Mesenchymal stem cell (in vitro differentiated cells and primary cell): Measurements from ENCODE around the gene HEPHL1.

Experiments used
- DNase-seq: peaks from one replicate; pipeline ENCODE4 v3.0.0-alpha.2; 2013
- H2AFZ ChIP-seq: one replicate; pipeline ENCODE4 v1.6.1; 2013; ENCODE audit warnings: low read depth, mild to moderate bottlenecking, control low read depth, inconsistent platforms, low read length, moderate library complexity
- H2AK5ac ChIP-seq: 2 replicates; pipeline ENCODE4 v1.6.1; 2013; ENCODE audit warnings: low read length, moderate library complexity, mild to moderate bottlenecking, inconsistent platforms; ENCODE audit not compliant: severe bottlenecking
- H2BK120ac ChIP-seq: one replicate; pipeline ENCODE4 v1.6.1; 2013; ENCODE audit warnings: low read depth, mild to moderate bottlenecking, inconsistent platforms, low read length, moderate library complexity
- H2BK12ac ChIP-seq, 2 experiments: one replicate each; pipeline ENCODE4 v1.6.1; 2013; ENCODE audit warnings: inconsistent platforms in 2 of 2, low read length in 2 of 2, mild to moderate bottlenecking in 2 of 2, moderate library complexity in 2 of 2, control low read depth in 1 of 2
- H2BK15ac ChIP-seq: one replicate; pipeline ENCODE4 v1.6.1; 2013; ENCODE audit warnings: mild to moderate bottlenecking, low read depth, inconsistent platforms; ENCODE audit not compliant: poor library complexity, severe bottlenecking
- H2BK5ac ChIP-seq: 2 replicates; pipeline ENCODE4 v1.6.1; 2013; ENCODE audit warnings: low read depth, mild to moderate bottlenecking, low read length, control low read depth, inconsistent platforms; ENCODE audit not compliant: poor library complexity, severe bottlenecking
- H3K14ac ChIP-seq, 2 experiments: one replicate each; pipeline ENCODE4 v1.6.1; 2013; ENCODE audit warnings: inconsistent platforms in 2 of 2, low read length in 2 of 2, control low read depth in 1 of 2, mild to moderate bottlenecking in 1 of 2, moderate library complexity in 1 of 2
- H3K18ac ChIP-seq, 2 experiments: one replicate each; pipeline ENCODE4 v1.6.1; 2013; ENCODE audit warnings: inconsistent platforms in 2 of 2, low read length in 2 of 2, control low read depth in 1 of 2, low read depth in 1 of 2, mild to moderate bottlenecking in 1 of 2
- H3K23ac ChIP-seq, 2 experiments: one replicate each; pipeline ENCODE4 v1.6.1; 2013; ENCODE audit warnings: inconsistent platforms in 2 of 2, low read length in 2 of 2, mild to moderate bottlenecking in 2 of 2, moderate library complexity in 2 of 2, control low read depth in 1 of 2
- H3K27ac ChIP-seq: 2 replicates; pipeline ENCODE4 v1.5.1; 2013; ENCODE audit warnings: mild to moderate bottlenecking, moderate library complexity, low read length, control low read depth, inconsistent platforms; ENCODE audit not compliant: poor library complexity, severe bottlenecking
- H3K27me3 ChIP-seq, 2 experiments: 2 replicates each; pipeline versions ENCODE4 v1.6.1 to v1.7.0; 2013; ENCODE audit warnings: low read length in 2 of 2, mild to moderate bottlenecking in 2 of 2, moderate library complexity in 2 of 2, control low read depth in 1 of 2, inconsistent platforms in 1 of 2; ENCODE audit not compliant: control insufficient read depth in 1 of 2, insufficient read depth in 1 of 2
- H3K36me3 ChIP-seq, 2 experiments: 2 replicates each; pipeline versions ENCODE4 v1.6.1 to v1.7.0; 2013; ENCODE audit warnings: low read length in 2 of 2, control low read depth in 1 of 2, inconsistent platforms in 1 of 2, low read depth in 1 of 2, mild to moderate bottlenecking in 1 of 2; ENCODE audit not compliant: insufficient read depth in 2 of 2, control insufficient read depth in 1 of 2
- H3K4ac ChIP-seq, 2 experiments: one replicate each; pipeline ENCODE4 v1.6.1; 2013; ENCODE audit warnings: inconsistent platforms in 2 of 2, low read length in 2 of 2, mild to moderate bottlenecking in 2 of 2, moderate library complexity in 2 of 2, control low read depth in 1 of 2, low read depth in 1 of 2
- H3K4me1 ChIP-seq: 2 replicates; pipeline ENCODE4 v1.6.1; 2013; ENCODE audit warnings: low read depth, low read length, control low read depth; ENCODE audit not compliant: control insufficient read depth, insufficient read depth
- H3K4me2 ChIP-seq: 2 replicates; pipeline ENCODE4 v1.6.1; 2013; ENCODE audit warnings: low read length, mild to moderate bottlenecking, inconsistent platforms; ENCODE audit not compliant: poor library complexity, severe bottlenecking
- H3K4me3 ChIP-seq, 2 experiments: 2 replicates each; pipeline versions ENCODE4 v1.5.1 to v1.7.0; 2013; ENCODE audit warnings: low read length in 2 of 2, mild to moderate bottlenecking in 2 of 2, control low read depth in 1 of 2, low read depth in 1 of 2; ENCODE audit not compliant: insufficient read depth in 1 of 2
- H3K79me1 ChIP-seq: replicated peaks from 2 replicates; pipeline ENCODE4 v1.6.1; 2013; ENCODE audit warnings: mild to moderate bottlenecking, control low read depth, low read length, inconsistent platforms; ENCODE audit not compliant: poor library complexity, severe bottlenecking
- H3K9ac ChIP-seq: 2 replicates; pipeline ENCODE4 v1.7.0; 2013; ENCODE audit warnings: mild to moderate bottlenecking, low read length, moderate library complexity
- H3K9me3 ChIP-seq: 2 replicates; pipeline ENCODE4 v1.7.0; 2013; ENCODE audit warnings: mild to moderate bottlenecking, low read length; ENCODE audit not compliant: control insufficient read depth
- H4K8ac ChIP-seq: one replicate; pipeline ENCODE4 v1.6.1; 2013; ENCODE audit warnings: inconsistent platforms, mild to moderate bottlenecking, low read length, moderate library complexity
- H4K91ac ChIP-seq: one replicate; pipeline ENCODE4 v1.6.1; 2013; ENCODE audit warnings: mild to moderate bottlenecking, low read length, inconsistent platforms
- WGBS: methylation state at CpG from one replicate; pipeline ENCODE4 v1.1.7; 2013; ENCODE audit warnings: mixed read lengths; 5-methylcytosine and 5-hydroxymethylcytosine counted together

Gene HEPHL1

GRCh38 chr11:94107363-94107762 lies 86.2 kb downstream of the HEPHL1 start:
- Histone ChIP-seq H3K9ac (no peak overlapping the region), H3K4me1 (no peaks in the 10 kb centered on the region), H2BK120ac (no peak overlapping the region), H2BK12ac (no peak overlapping the region), H3K79me1 (no peaks in the 10 kb centered on the region), H3K14ac (no peak overlapping the region), H2BK5ac (no peak overlapping the region), H3K9me3 (no peaks in the 10 kb centered on the region), H4K8ac (no peak overlapping the region), H3K4me2 (no peak overlapping the region), H2AK5ac (no peak overlapping the region), H3K27me3 (no peaks in the 10 kb centered on the region), H3K4me3 (no peak overlapping the region), H4K91ac (no peak overlapping the region), H3K23ac (no peak overlapping the region), H2BK15ac (no peak overlapping the region), H3K4ac (no peak overlapping the region), H3K18ac (no peak overlapping the region), H2AFZ (no peak overlapping the region), H3K27ac (no peak overlapping the region), H3K36me3 (no peaks in the 10 kb centered on the region)
- DNase-seq: no peak
- WGBS: 100% methylated on average over 1 of the region's 1 CpG

GRCh38 chr11:94111241-94111640 lies 90.1 kb downstream of the HEPHL1 start:
- no peak overlapping the region for H3K4me3 ChIP-seq
- WGBS: 90% methylated on average over 2 of the region's 3 CpGs
- no peak overlapping the region for H3K9ac ChIP-seq

GRCh38 chr11:94111660-94112059 lies 90.5 kb downstream of the HEPHL1 start:
- Histone ChIP-seq H3K36me3 (no peaks in the 10 kb centered on the region), H3K18ac (no peak overlapping the region), H3K4ac (no peak overlapping the region), H2BK12ac (no peak overlapping the region), H3K27ac (no peak overlapping the region), H3K4me1 (no peaks in the 10 kb centered on the region), H2AFZ (no peak overlapping the region), H3K14ac (no peak overlapping the region), H3K4me3 (no peak overlapping the region), H4K8ac (no peak overlapping the region), H3K4me2 (no peak overlapping the region), H3K23ac (no peak overlapping the region), H3K27me3 (no peaks in the 10 kb centered on the region), H2BK5ac (no peak overlapping the region), H4K91ac (no peak overlapping the region), H3K79me1 (no peaks in the 10 kb centered on the region), H2BK15ac (no peak overlapping the region), H2BK120ac (no peak overlapping the region), H2AK5ac (no peak overlapping the region), H3K9me3 (no peaks in the 10 kb centered on the region), H3K9ac (no peak overlapping the region)
- WGBS: 60% methylated on average over 3 of the region's 3 CpGs
- DNase-seq: no peak

More at GRCh38 chr11:94111241-94111640, 90.1 kb downstream of the HEPHL1 start:
- Histone ChIP-seq H4K91ac (no peak overlapping the region), H3K27ac (no peak overlapping the region), H3K4ac (no peak overlapping the region), H3K14ac (no peak overlapping the region), H3K79me1 (no peaks in the 10 kb centered on the region), H2AK5ac (no peak overlapping the region), H2BK12ac (no peak overlapping the region), H3K27me3 (no peaks in the 10 kb centered on the region), H3K23ac (no peak overlapping the region), H2BK120ac (no peak overlapping the region), H2BK5ac (no peak overlapping the region), H3K36me3 (no peaks in the 10 kb centered on the region), H4K8ac (no peak overlapping the region), H2AFZ (no peak overlapping the region), H2BK15ac (no peak overlapping the region), H3K4me1 (no peaks in the 10 kb centered on the region), H3K18ac (no peak overlapping the region), H3K4me2 (no peak overlapping the region), H3K9me3 (no peaks in the 10 kb centered on the region)
- DNase-seq: no peak

GRCh38 chr11:94112206-94112953 lies 91.2 kb downstream of the HEPHL1 start:
- no peak overlapping the region for H3K27ac ChIP-seq
- H3K4me2 ChIP-seq: no peak overlapping the region
- H3K9ac ChIP-seq: peak overlapping the region; percentile 43
- H4K8ac ChIP-seq: no peak overlapping the region
- no peaks in the 10 kb centered on the region for H3K9me3 ChIP-seq
- no peak overlapping the region for H2BK12ac ChIP-seq
- no peak overlapping the region for H3K4me3 ChIP-seq
- H4K91ac ChIP-seq: no peak overlapping the region
- no peaks in the 10 kb centered on the region for H3K36me3 ChIP-seq
- H3K4ac ChIP-seq: no peak overlapping the region
- H3K27me3 ChIP-seq: no peaks in the 10 kb centered on the region
- no peak overlapping the region for H2AFZ ChIP-seq
- H2AK5ac ChIP-seq: no peak overlapping the region
- no peaks in the 10 kb centered on the region for H3K79me1 ChIP-seq
- H2BK15ac ChIP-seq: no peak overlapping the region
- DNase-seq: no peak
- H3K14ac ChIP-seq: no peak overlapping the region
- H3K23ac ChIP-seq: no peak overlapping the region
- H3K4me1 ChIP-seq: no peaks in the 10 kb centered on the region
- H2BK5ac ChIP-seq: no peak overlapping the region
- H3K18ac ChIP-seq: no peak overlapping the region
- WGBS: no CpG with 5 or more reads among the region's 1 CpG
- no peak overlapping the region for H2BK120ac ChIP-seq
